Measurements from ENCODE around the gene WWOX. TPM values are rescaled to one million over a fixed set of nuclear protein-coding genes. Genes with fewer than 3 reads are reported as not detected.

Gene WWOX
- total and polyA plus RNA-seq, 2 of the 8 experiments (the other 6 are each of a cell fraction or from before 2014, with no cell fraction given): 5.4 to 16.7 TPM

DNA sequence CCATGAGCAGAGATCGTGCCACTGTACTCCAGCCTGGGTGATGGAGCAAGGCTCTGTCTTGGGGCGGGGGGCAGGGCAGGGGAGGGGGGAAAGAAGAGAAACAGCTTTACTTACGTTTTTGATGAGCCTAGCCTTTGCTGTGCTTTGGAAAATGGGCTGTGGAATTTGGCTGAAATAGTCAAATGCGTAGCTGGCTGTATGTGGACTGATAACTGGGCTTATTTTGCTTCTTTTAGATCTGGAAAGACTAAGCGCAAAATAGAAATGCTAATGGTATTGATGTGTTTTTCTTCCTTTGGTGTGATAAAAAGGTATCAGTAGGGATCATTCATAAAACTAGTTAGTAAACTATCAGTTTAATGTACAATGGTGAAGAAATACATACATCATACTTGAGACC, 346.4 kb downstream of the WWOX start:
- Histone ChIP-seq H2BK12ac (ENCODE audit: low read depth, low read length) (no peak overlapping the region), H3K9me3 (ENCODE audit: insufficient read depth in 2 of 2, low read depth in 1 of 2, low read length in 1 of 2) (no peaks in the 10 kb centered on the region), H3K4me2 (ENCODE audit: insufficient read depth in 1 of 2, low read depth in 2 of 2, low read length in 2 of 2) (no peak overlapping the region), H3K4me3 (ENCODE audit: extremely low read depth in 1 of 4, insufficient read depth in 2 of 4, low read depth in 3 of 4, low read length in 4 of 4) (no peak overlapping the region), H2BK15ac (ENCODE audit: low read length) (no peak overlapping the region), H4K91ac (replicated peaks; ENCODE audit: insufficient read length, low read length) (no peak overlapping the region), H3K23me2 (ENCODE audit: low read depth, low read length) (no peaks in the 10 kb centered on the region), H2BK20ac (ENCODE audit: low read length) (no peak overlapping the region), H4K8ac (ENCODE audit: extremely low read depth, insufficient read depth, low read length) (no peak overlapping the region), H3K18ac (ENCODE audit: extremely low read depth, low read length) (no peak overlapping the region), H2BK120ac (replicated peaks; ENCODE audit: low read depth, low read length) (no peak overlapping the region), H4K20me1 (replicated peaks in 1 of 2; ENCODE audit: control insufficient read depth in 1 of 2, insufficient read depth in 2 of 2, low read length in 2 of 2) (no peaks in the 10 kb centered on the region), H3K9ac (replicated peaks in 1 of 4; ENCODE audit: extremely low read depth in 1 of 4, low read depth in 3 of 4, low read length in 3 of 4) (no peak overlapping the region), H2AK5ac (ENCODE audit: low read depth, low read length) (no peak overlapping the region), H2BK5ac (ENCODE audit: low read depth, low read length) (no peak overlapping the region), H3K14ac (ENCODE audit: insufficient read length) (no peak overlapping the region), H3K27me3 (replicated peaks in 1 of 4; ENCODE audit: control insufficient read depth in 3 of 4, extremely low read depth in 1 of 4, insufficient read depth in 3 of 4, low read length in 3 of 4) (no peaks in the 10 kb centered on the region), H3K56ac (replicated peaks; ENCODE audit: insufficient read length, low read depth, low read length) (no peak overlapping the region), H3K27ac (ENCODE audit: low read depth, low read length) (no peak overlapping the region), H3K4me1 (replicated peaks in 1 of 4; ENCODE audit: control insufficient read depth in 3 of 4, insufficient read depth in 4 of 4, low read length in 3 of 4) (peaks cover 0 to 11% (median 3%) of the 10 kb centered on the region in 4 experiments; a peak in 3 of 7 replicates), H2AFZ (ENCODE audit: low read length) (no peak overlapping the region), H3K4ac (replicated peaks; ENCODE audit: insufficient read length, low read depth, low read length) (no peak overlapping the region), H4K5ac (ENCODE audit: insufficient read length, low read depth, low read length) (no peak overlapping the region), H3K23ac (ENCODE audit: insufficient read length) (no peak overlapping the region), H3K79me2 (ENCODE audit: control insufficient read depth in 1 of 2, insufficient read depth in 2 of 2, low read length in 2 of 2) (no peaks in the 10 kb centered on the region), H3K36me3 (ENCODE audit: control insufficient read depth in 2 of 4, insufficient read depth in 4 of 4, low read length in 3 of 4) (no peaks in the 10 kb centered on the region), H3K79me1 (ENCODE audit: low read depth, low read length) (no peaks in the 10 kb centered on the region)
- DNase-seq (ENCODE audit: low read depth in 1 of 2, low spot score in 2 of 2) (no peak), FAIRE-seq (no peak)
- ChIA-PET CTCF (ENCODE audit: partially characterized antibody) (interaction anchor here (0.6 to 1.7 kb wide), 3 partner anchors 10 to 442 kb away, joined by 3 to 9 read pairs (median 3); no protein-coding TSS in a partner anchor), POLR2A (ENCODE audit: partially characterized antibody) (no interaction called here)
- 83% methylated on average over 3 of the region's 5 CpGs; no CpG with 5 or more reads in 1 of the 2 experiments for WGBS, 2 experiments (ENCODE audit: extremely low coverage in 1 of 2, insufficient coverage in 1 of 2, insufficient read length in 1 of 2, insufficient replicate concordance in 2 of 2, low coverage in 1 of 2, low lambda C conversion rate in 2 of 2, missing lambda C conversion rate in 1 of 2)
- TF ChIP-seq SP4 (IDR thresholded peaks at IDR 0.05; ENCODE audit: low read length) (no peak), TCF12 (IDR thresholded peaks at IDR 0.05; ENCODE audit: low read depth, low read length) (no peak), SAP30 (IDR thresholded peaks at IDR 0.05; ENCODE audit: insufficient read depth, insufficient replicate concordance, low read length) (no peak), HDAC6 (IDR thresholded peaks at IDR 0.05; ENCODE audit: low read depth, low read length) (no peak), RXRA (IDR thresholded peaks at IDR 0.05; ENCODE audit: insufficient read depth, low read depth, low read length) (no peak), CREB1 (IDR thresholded peaks at IDR 0.05) (no peak), CBX5 (IDR thresholded peaks at IDR 0.05; ENCODE audit: low read depth, low read length) (no peak), RBBP5 (IDR thresholded peaks at IDR 0.05; ENCODE audit: borderline replicate concordance, low read depth, low read length) (no peak), E2F6 (IDR thresholded peaks at IDR 0.05) (no peak), SUZ12 (IDR thresholded peaks at IDR 0.05; ENCODE audit: low read length) (no peak), BCL11A (IDR thresholded peaks at IDR 0.05; ENCODE audit: low read depth in 2 of 2, low read length in 2 of 2) (no peak), NRF1 (IDR thresholded peaks at IDR 0.05; ENCODE audit: low read depth, low read length) (no peak), NANOG (IDR thresholded peaks at IDR 0.05; ENCODE audit: insufficient read depth, low read depth, low read length, poor library complexity, severe bottlenecking) (no peak), ZNF274 (IDR thresholded peaks at IDR 0.05; ENCODE audit: borderline replicate concordance, extremely low read depth, low read length) (no peak)

Measured in H1 (cell line).